Epithelial cell of proximal tubule (primary cell): ENCODE data around the gene WDPCP. TPM values are rescaled to one million over a fixed set of nuclear protein-coding genes. Genes with fewer than 3 reads are reported as not detected.
"Not testable (repeated sequence)": the region's sequence is repeated elsewhere in the genome, so short reads cannot be mapped to it uniquely, and the experiment has no call there.

Experiments
- DNase-seq: peaks from one replicate; pipeline ENCODE4 v3.0.0-alpha.2; 2011; ENCODE audit warnings: low read depth
- H3K4me3 ChIP-seq: 2 replicates; pipeline ENCODE4 v1.5.1; 2011; ENCODE audit warnings: low read depth, mild to moderate bottlenecking, low read length
- total RNA-seq: library from RNA; depleted of rRNA; stranded (reverse); fragments of >200 nt; gene quantifications from 2 replicates; pipeline ENCODE4 v1.2.3, GENCODE V29; 2015
- TF ChIP-seq, protein P1 (sequence below): conservative IDR thresholded peaks from 2 replicates; pipeline ENCODE4 v1.5.1; 2012; ENCODE audit warnings: low read depth, mild to moderate bottlenecking, low read length

WDPCP gene
- total RNA-seq, 1 donor from 2014 or later: 1.6 TPM

DNA sequence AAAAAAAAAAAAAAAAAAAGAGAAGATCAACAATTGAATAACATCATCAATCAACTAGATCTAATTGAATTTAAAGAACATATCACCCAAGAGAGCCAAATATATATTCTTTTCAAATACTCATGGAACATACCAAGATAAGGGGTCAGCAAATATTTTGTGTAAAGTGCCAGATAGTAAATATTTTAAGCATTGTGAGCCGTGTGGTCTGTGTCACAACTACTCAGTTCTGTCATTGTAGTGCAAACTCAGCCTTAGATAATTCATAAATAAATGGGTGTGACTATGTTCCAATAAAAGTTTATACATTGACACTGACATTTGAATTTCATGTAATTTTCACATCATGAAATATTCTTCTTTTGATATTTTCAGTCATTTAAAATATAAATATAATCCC is 491.8 kb downstream of the WDPCP start:
- no peak for DNase-seq
- H3K4me3 ChIP-seq: no peak overlapping the region
- TF ChIP-seq, protein P1, sequence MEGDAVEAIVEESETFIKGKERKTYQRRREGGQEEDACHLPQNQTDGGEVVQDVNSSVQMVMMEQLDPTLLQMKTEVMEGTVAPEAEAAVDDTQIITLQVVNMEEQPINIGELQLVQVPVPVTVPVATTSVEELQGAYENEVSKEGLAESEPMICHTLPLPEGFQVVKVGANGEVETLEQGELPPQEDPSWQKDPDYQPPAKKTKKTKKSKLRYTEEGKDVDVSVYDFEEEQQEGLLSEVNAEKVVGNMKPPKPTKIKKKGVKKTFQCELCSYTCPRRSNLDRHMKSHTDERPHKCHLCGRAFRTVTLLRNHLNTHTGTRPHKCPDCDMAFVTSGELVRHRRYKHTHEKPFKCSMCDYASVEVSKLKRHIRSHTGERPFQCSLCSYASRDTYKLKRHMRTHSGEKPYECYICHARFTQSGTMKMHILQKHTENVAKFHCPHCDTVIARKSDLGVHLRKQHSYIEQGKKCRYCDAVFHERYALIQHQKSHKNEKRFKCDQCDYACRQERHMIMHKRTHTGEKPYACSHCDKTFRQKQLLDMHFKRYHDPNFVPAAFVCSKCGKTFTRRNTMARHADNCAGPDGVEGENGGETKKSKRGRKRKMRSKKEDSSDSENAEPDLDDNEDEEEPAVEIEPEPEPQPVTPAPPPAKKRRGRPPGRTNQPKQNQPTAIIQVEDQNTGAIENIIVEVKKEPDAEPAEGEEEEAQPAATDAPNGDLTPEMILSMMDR: no peak

DNA sequence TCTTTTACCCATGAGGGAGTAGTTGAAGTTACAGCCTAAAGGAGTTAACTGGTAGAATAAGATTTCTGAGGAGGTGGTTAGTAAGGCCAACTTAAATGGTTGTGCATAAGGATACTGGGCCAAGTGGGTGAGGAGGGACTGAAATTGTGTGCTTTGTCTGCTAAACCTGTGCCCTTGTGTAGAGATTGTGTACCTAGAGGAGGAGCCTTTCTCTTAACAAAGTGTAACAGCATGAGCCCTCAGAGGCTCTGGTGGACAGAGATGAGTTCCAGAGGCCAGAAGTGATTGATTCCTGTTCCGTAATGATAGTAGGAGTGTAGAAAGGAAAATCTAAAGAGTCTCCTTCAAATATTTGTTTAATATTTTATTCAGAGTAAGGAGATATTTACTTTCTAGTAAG is 494.8 kb downstream of the WDPCP start:
- TF ChIP-seq, protein P1: no peak
- DNase-seq: no peak

DNA sequence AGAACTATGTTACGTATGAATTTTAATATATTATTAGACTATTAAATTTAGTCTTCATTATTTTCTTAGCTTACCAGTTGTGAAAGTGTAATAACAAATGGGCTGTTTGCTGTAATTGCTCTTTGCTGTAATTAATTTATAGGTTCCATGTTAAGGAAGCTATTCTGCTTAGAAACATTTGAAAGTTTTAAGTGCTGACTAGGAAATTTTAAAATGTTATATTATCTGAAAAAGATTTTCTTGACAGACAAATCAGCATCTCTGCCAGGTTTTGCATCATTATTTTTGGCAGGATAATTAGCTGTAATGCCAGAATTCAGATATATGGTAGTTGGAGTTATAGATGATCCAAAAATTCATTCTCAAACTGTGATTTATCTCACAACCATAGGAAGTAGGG is 495.4 kb downstream of the WDPCP start:
- no peak overlapping the region for H3K4me3 ChIP-seq
- no peak for DNase-seq
- TF ChIP-seq, protein P1: no peak

More for the DNA sequence above, 494.8 kb downstream of the WDPCP start:
- H3K4me3 ChIP-seq: no peak overlapping the region

DNA sequence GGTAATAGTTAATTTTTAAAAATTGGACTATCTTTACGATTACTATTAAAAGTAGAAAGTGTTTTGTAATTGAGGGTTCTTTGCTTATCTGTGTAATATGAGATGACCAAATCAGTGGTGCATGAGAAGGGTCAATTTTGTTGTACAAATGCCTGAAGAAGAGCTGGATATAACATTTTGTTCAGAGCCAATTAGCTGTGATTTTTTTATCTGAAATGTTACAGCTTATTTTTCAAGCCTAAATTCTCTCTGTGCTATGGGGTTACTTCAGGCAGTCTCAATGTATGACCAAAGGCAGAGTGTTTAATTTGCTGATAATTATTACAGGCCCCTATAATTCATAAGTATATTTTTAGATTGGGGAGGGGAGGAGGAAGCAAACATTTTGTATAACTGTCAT is 495.9 kb downstream of the WDPCP start:
- no peak overlapping the region for H3K4me3 ChIP-seq
- no peak for DNase-seq
- TF ChIP-seq, protein P1: no peak

DNA sequence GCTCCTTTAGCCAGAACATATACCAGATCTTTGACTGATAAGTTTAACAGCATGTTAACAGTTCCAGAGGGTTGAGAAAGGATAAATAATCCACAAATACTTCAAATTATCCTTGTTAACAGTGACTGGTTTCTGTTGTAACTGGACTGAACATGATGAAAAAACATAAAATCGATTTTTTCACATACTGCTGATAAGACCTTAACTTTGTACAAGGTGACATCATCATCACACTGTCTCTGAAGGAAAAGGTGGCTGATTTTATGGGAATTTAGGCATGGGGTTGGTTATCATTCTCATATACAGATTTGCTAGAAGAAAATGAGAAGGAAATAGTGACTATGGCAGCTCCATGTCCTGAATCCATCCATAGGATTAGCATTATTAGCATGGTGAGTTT is 501.6 kb downstream of the WDPCP start:
- TF ChIP-seq, protein P1: no peak
- H3K4me3 ChIP-seq: no peak overlapping the region
- DNase-seq: no peak

DNA sequence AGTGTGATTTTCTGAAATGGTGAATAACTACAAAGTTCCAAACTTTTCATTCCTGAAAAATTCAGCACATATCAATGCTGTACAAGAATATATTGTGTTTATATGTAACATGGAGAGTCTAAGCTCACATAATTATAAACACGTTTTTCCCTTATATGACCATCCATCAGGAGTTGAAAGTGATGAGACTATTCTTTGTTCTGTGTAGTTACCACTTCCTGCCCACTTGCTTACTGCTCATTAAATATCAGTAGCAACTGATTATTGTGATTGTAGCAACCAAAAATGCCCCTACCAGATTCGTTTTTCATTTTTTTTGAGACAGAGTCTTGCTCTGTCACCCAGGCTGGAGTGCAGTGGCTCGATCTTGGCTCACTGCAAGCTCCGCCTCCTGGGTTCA is 506.9 kb downstream of the WDPCP start:
- TF ChIP-seq, protein P1: no peak
- no peak overlapping the region for H3K4me3 ChIP-seq
- DNase-seq: no peak

DNA sequence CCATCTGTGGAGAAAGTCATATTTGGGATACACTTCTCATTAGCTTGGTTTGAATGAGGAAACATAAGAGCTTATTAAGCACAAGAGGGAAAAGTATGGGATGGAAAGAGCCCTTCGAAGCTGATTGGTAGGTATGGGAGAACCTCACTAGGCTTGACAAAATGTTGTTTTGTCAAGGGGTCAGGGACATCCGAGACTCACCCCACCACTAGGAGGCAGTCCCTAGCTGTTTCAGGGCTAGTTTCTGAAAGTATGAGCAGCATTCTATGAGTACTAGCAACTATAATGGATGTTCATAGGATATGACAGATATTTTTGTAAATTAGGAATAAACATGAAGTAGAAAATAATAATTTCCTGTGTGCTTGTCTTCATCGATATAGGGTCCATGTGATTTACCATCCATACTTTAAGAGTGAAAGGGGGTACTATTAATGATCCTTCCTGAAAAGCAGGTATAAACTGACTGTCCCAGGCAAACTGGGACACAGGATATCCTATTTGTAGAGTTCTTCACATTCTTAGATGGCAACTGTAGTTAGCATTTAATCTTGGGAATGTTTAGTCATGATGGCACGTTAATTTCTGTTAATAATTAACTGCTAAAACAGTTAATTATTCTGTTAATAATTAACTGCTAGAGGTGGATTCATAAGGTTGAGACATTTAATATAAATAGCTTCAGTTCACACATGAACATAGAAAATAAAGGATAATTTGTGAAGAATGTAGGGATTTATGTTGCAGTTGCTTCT is 509.2 kb downstream of the WDPCP start:
- DNase-seq: peak; percentile 53
- TF ChIP-seq, protein P1: peak; percentile 37
- no peak overlapping the region for H3K4me3 ChIP-seq

DNA sequence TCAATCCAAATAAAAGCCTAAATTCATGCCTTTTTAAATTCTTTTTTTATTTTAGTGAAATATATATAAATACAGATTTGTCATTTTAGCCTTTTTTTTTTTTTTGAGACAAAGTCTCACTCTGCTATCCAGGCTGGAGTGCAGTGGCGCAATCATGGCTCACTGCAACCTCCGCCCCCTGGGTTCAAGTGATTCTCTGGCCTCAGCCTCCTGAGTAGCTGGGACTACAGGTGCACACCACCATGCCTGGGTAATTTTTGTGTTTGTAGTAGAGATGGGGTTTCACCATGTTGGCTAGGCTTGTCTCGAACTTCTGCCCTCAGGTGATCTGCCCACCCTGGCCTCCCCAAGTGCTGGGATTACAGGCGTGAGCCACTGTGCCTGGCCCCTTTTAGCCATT is 513.9 kb downstream of the WDPCP start:
- H3K4me3 ChIP-seq, DNase-seq: not testable (repeated sequence)
